ENCODE measurements around the gene FAAP20. TPM values are rescaled to one million over a fixed set of nuclear protein-coding genes. Genes with fewer than 3 reads are reported as not detected.

The FAAP20 gene
- total and polyA plus RNA-seq, 2 of the 8 experiments (the other 6 are each of a cell fraction or from before 2014, with no cell fraction given) = 58.4 to 99.8 TPM

DNA sequence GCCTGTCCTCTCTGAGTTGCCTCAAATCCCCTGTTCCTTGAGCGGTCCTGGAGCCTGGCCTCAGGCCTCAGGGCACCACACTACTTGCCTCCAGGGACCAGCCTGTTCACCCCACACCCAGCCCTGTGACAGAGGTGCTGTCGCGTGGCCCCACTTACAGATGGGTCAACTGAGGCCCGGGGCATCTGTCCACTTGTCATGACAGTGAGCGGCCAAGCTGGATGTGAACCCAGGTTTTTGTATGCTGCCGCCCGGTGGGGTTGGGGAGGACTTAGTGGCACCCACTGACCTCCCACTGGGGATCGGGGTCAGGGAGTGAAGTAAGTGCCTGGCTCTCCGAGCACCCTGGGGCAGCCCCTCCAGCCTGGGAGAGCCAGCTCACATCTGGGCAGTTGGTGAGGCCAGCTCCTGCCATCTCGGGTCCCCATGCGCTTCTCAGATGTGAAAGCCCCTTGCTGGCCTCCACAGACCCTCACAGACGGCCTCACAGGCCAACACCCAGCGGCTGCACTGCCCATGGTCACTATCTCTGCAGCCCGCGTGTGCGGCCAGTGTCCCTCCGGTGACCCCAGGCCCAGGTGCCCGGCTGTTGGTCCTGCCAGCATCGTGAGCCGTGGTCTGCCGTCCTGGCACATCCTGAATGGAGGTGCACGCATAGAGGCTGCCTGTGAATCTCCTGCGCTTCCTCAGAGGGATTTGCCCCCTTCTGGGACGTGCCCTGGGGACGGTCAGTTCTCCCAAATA lies 9.3 kb upstream of the FAAP20 start:
- H4K5ac ChIP-seq (ENCODE audit: insufficient read length, low read depth, low read length) = no peak overlapping the region
- no peaks in the 10 kb centered on the region for H3K36me3 ChIP-seq (ENCODE audit: control insufficient read depth in 2 of 4, insufficient read depth in 4 of 4, low read length in 3 of 4)
- H3K4ac ChIP-seq (replicated peaks; ENCODE audit: insufficient read length, low read depth, low read length) = peak overlapping the region; percentile 7
- peak overlapping the region; percentile 80 for H4K91ac ChIP-seq (replicated peaks; ENCODE audit: insufficient read length, low read length)
- peaks cover 3 to 16% (median 12%) of the 10 kb centered on the region in 4 experiments for H3K4me1 ChIP-seq (replicated peaks in 1 of 4; ENCODE audit: control insufficient read depth in 3 of 4, insufficient read depth in 4 of 4, low read length in 3 of 4)
- 81% methylated on average over 20 of the region's 25 CpGs; no CpG with 5 or more reads in 1 of the 2 experiments for WGBS, 2 experiments (ENCODE audit: extremely low coverage in 1 of 2, insufficient coverage in 1 of 2, insufficient read length in 1 of 2, insufficient replicate concordance in 2 of 2, low coverage in 1 of 2, low lambda C conversion rate in 2 of 2, missing lambda C conversion rate in 1 of 2)
- ChIA-PET POLR2A (ENCODE audit: partially characterized antibody) (interaction anchor here (0.7 to 4.8 kb wide), 8 partner anchors 9 to 180 kb away, joined by 3 to 21 read pairs (median 4); partner anchors contain the start of gene FAAP20), CTCF (ENCODE audit: partially characterized antibody) (interaction anchor here (0.9 to 2.9 kb wide), 8 partner anchors 9 to 178 kb away, joined by 3 to 14 read pairs (median 6); partner anchors contain the start of gene FAAP20)
- H4K20me1 ChIP-seq (replicated peaks in 1 of 2; ENCODE audit: control insufficient read depth in 1 of 2, insufficient read depth in 2 of 2, low read length in 2 of 2) = no peaks in the 10 kb centered on the region
- no peaks in the 10 kb centered on the region for H3K79me2 ChIP-seq (ENCODE audit: control insufficient read depth in 1 of 2, insufficient read depth in 2 of 2, low read length in 2 of 2)
- H2BK120ac ChIP-seq (replicated peaks; ENCODE audit: low read depth, low read length) = no peak overlapping the region
- no peak overlapping the region for H3K14ac ChIP-seq (ENCODE audit: insufficient read length)
- no peak overlapping the region for H3K23ac ChIP-seq (ENCODE audit: insufficient read length)
- H3K4me2 ChIP-seq (ENCODE audit: insufficient read depth in 1 of 2, low read depth in 2 of 2, low read length in 2 of 2) = peak overlapping the region; percentile 89 to 90
- H2BK5ac ChIP-seq (ENCODE audit: low read depth, low read length) = peak overlapping the region; percentile 55; the same call in 1 of the 2 replicates
- H3K56ac ChIP-seq (replicated peaks; ENCODE audit: insufficient read length, low read depth, low read length) = peak overlapping the region; percentile 59
- DNase-seq (ENCODE audit: low read depth in 1 of 2, low spot score in 2 of 2) (no peak), FAIRE-seq (no peak)
- peak overlapping the region; percentile 61; the same call in 1 of the 2 replicates for H2BK15ac ChIP-seq (ENCODE audit: low read length)
- H3K27me3 ChIP-seq (replicated peaks in 1 of 4; ENCODE audit: control insufficient read depth in 3 of 4, extremely low read depth in 1 of 4, insufficient read depth in 3 of 4, low read length in 3 of 4) = peaks cover 0 to 11% (median 6%) of the 10 kb centered on the region in 4 experiments; a peak in 4 of 7 replicates
- peak overlapping the region; percentile 71; the same call in 1 of the 2 replicates for H3K18ac ChIP-seq (ENCODE audit: extremely low read depth, low read length)
- peaks cover 6% of the 10 kb centered on the region for H3K23me2 ChIP-seq (ENCODE audit: low read depth, low read length)
- peak overlapping the region; percentile 50; the same call in 1 of the 2 replicates for H2BK12ac ChIP-seq (ENCODE audit: low read depth, low read length)
- no peak overlapping the region for H2AK5ac ChIP-seq (ENCODE audit: low read depth, low read length)
- no peak overlapping the region; the same call in 1 of the 2 replicates for H2AFZ ChIP-seq (ENCODE audit: low read length)
- no peak overlapping the region; a peak in 1 of 7 replicates for H3K9ac ChIP-seq (replicated peaks in 1 of 4; ENCODE audit: extremely low read depth in 1 of 4, low read depth in 3 of 4, low read length in 3 of 4)
- peak overlapping the region; percentile 94; the same call in 1 of the 2 replicates for H4K8ac ChIP-seq (ENCODE audit: extremely low read depth, insufficient read depth, low read length)
- no peaks in the 10 kb centered on the region; the same call in 1 of the 2 replicates for H3K79me1 ChIP-seq (ENCODE audit: low read depth, low read length)
- no peaks in the 10 kb centered on the region for H3K9me3 ChIP-seq (ENCODE audit: insufficient read depth in 2 of 2, low read depth in 1 of 2, low read length in 1 of 2)
- 0 out of 2 replicates have a peak overlapping the region, but pooled peaks have one; percentile 48 for H2BK20ac ChIP-seq (ENCODE audit: low read length)
- peak overlapping the region; percentile 37 to 62 (median 46); a peak in 7 of 8 replicates for H3K4me3 ChIP-seq (ENCODE audit: extremely low read depth in 1 of 4, insufficient read depth in 2 of 4, low read depth in 3 of 4, low read length in 4 of 4)
- H3K27ac ChIP-seq (ENCODE audit: low read depth, low read length) = no peak overlapping the region
- TF ChIP-seq SRF (IDR thresholded peaks at IDR 0.05; ENCODE audit: low read depth, low read length) (no peak), CHD2 (IDR thresholded peaks at IDR 0.05; ENCODE audit: low read length) (no peak), TAF7 (optimal IDR thresholded peaks at IDR 0.05; ENCODE audit: borderline replicate concordance, low read depth, low read length) (no peak), CTBP2 (IDR thresholded peaks at IDR 0.05; ENCODE audit: borderline replicate concordance, insufficient read depth, insufficient read length, low read length) (no peak), TCF12 (IDR thresholded peaks at IDR 0.05; ENCODE audit: low read depth, low read length) (no peak), RBBP5 (IDR thresholded peaks at IDR 0.05; ENCODE audit: borderline replicate concordance, low read depth, low read length) (no peak)
- TF ChIP-seq, protein P1, sequence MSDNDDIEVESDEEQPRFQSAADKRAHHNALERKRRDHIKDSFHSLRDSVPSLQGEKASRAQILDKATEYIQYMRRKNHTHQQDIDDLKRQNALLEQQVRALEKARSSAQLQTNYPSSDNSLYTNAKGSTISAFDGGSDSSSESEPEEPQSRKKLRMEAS (IDR thresholded peaks at IDR 0.05) = no peak
- TF ChIP-seq, protein P2, sequence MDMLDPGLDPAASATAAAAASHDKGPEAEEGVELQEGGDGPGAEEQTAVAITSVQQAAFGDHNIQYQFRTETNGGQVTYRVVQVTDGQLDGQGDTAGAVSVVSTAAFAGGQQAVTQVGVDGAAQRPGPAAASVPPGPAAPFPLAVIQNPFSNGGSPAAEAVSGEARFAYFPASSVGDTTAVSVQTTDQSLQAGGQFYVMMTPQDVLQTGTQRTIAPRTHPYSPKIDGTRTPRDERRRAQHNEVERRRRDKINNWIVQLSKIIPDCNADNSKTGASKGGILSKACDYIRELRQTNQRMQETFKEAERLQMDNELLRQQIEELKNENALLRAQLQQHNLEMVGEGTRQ (IDR thresholded peaks at IDR 0.05; ENCODE audit: low read length) = no peak
- TF ChIP-seq, protein P3, sequence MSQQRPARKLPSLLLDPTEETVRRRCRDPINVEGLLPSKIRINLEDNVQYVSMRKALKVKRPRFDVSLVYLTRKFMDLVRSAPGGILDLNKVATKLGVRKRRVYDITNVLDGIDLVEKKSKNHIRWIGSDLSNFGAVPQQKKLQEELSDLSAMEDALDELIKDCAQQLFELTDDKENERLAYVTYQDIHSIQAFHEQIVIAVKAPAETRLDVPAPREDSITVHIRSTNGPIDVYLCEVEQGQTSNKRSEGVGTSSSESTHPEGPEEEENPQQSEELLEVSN (IDR thresholded peaks at IDR 0.05) = no peak

Measured in H1 (cell line).